Liver (tissue), 3 donors: ENCODE measurements around the gene PPAN.

Experiments used
- FOXA1 ChIP-seq: IDR thresholded peaks from 2 replicates; pipeline ENCODE4 v1.6.1; 2016; ENCODE audit warnings: antibody characterized with exemption
- FOXA2 ChIP-seq: IDR thresholded peaks from 2 replicates; pipeline ENCODE4 v1.6.1; 2016; ENCODE audit warnings: antibody characterized with exemption
- GABPA ChIP-seq, 2 donors: IDR thresholded peaks in 1 of 2; conservative IDR thresholded peaks in 1 of 2; 2 replicates each; pipeline ENCODE4 v1.6.1; 2016; ENCODE audit warnings: antibody characterized with exemption in 2 of 2, mild to moderate bottlenecking in 1 of 2, moderate library complexity in 1 of 2
- MAX ChIP-seq: IDR thresholded peaks from 2 replicates; pipeline ENCODE4 v1.6.1; 2016; ENCODE audit warnings: antibody characterized with exemption
- NR2F2 ChIP-seq: IDR thresholded peaks from 2 replicates; pipeline ENCODE4 v1.6.1; 2016; ENCODE audit warnings: antibody characterized with exemption
- RAD21 ChIP-seq, 2 donors: IDR thresholded peaks; 2 replicates each; pipeline ENCODE4 v1.6.1; 2016; ENCODE audit warnings: antibody characterized with exemption in 2 of 2, mild to moderate bottlenecking in 2 of 2
- REST ChIP-seq: IDR thresholded peaks from 2 replicates; pipeline ENCODE4 v1.6.1; 2016; ENCODE audit warnings: antibody characterized with exemption, mild to moderate bottlenecking
- RXRA ChIP-seq, 2 donors: IDR thresholded peaks; 2 replicates each; pipeline ENCODE4 v1.6.1; 2017 to 2018; ENCODE audit warnings: antibody characterized with exemption in 2 of 2, mild to moderate bottlenecking in 1 of 2
- SP1 ChIP-seq: IDR thresholded peaks from 2 replicates; pipeline ENCODE4 v1.6.1; 2018; ENCODE audit warnings: antibody characterized with exemption, mild to moderate bottlenecking
- TAF1 ChIP-seq: conservative IDR thresholded peaks from 2 replicates; pipeline ENCODE4 v1.6.1; 2016; ENCODE audit warnings: antibody characterized with exemption, mild to moderate bottlenecking
- YY1 ChIP-seq: IDR thresholded peaks from 2 replicates; pipeline ENCODE4 v1.6.1; 2016; ENCODE audit warnings: antibody characterized with exemption, mild to moderate bottlenecking
- TF ChIP-seq, protein P1 (sequence below): fragments of 150-350 bp; IDR thresholded peaks from 2 replicates; pipeline ENCODE4 v1.5.1; 2017; ENCODE audit warnings: improper control_type of control experiment, low read depth, low read length; ENCODE audit not compliant: missing input control
- donor health status: healthy.
- donor health status: healthy.

GRCh38 chr19:10134040-10134439, 27.9 kb downstream of the PPAN start:
- TF ChIP-seq, protein P1, sequence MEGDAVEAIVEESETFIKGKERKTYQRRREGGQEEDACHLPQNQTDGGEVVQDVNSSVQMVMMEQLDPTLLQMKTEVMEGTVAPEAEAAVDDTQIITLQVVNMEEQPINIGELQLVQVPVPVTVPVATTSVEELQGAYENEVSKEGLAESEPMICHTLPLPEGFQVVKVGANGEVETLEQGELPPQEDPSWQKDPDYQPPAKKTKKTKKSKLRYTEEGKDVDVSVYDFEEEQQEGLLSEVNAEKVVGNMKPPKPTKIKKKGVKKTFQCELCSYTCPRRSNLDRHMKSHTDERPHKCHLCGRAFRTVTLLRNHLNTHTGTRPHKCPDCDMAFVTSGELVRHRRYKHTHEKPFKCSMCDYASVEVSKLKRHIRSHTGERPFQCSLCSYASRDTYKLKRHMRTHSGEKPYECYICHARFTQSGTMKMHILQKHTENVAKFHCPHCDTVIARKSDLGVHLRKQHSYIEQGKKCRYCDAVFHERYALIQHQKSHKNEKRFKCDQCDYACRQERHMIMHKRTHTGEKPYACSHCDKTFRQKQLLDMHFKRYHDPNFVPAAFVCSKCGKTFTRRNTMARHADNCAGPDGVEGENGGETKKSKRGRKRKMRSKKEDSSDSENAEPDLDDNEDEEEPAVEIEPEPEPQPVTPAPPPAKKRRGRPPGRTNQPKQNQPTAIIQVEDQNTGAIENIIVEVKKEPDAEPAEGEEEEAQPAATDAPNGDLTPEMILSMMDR, result no peak
- no peak for TF ChIP-seq RAD21 (IDR thresholded peaks at IDR 0.05)
- no peak for TF ChIP-seq GABPA (IDR thresholded peaks at IDR 0.05 in 1 of 2, conservative IDR thresholded peaks at IDR 0.05 in 1 of 2)
- TF ChIP-seq NR2F2, result no peak
- no peak for TF ChIP-seq TAF1
- TF ChIP-seq FOXA2, result no peak
- TF ChIP-seq RXRA (IDR thresholded peaks at IDR 0.05), result no peak
- TF ChIP-seq MAX, result no peak
- TF ChIP-seq YY1, result no peak
- TF ChIP-seq FOXA1, result no peak
- TF ChIP-seq REST, result no peak
- no peak for TF ChIP-seq SP1
